NCI-H524 treated with DMSO at 0.1 percent for 48 hours (cell line): ENCODE data around the gene MYOD1.

ENCODE experiments used
- DNase-seq: peaks from one replicate; lab custom pipeline; 2025; lab: John Stamatoyannopoulos, UW

Gene MYOD1

DNA sequence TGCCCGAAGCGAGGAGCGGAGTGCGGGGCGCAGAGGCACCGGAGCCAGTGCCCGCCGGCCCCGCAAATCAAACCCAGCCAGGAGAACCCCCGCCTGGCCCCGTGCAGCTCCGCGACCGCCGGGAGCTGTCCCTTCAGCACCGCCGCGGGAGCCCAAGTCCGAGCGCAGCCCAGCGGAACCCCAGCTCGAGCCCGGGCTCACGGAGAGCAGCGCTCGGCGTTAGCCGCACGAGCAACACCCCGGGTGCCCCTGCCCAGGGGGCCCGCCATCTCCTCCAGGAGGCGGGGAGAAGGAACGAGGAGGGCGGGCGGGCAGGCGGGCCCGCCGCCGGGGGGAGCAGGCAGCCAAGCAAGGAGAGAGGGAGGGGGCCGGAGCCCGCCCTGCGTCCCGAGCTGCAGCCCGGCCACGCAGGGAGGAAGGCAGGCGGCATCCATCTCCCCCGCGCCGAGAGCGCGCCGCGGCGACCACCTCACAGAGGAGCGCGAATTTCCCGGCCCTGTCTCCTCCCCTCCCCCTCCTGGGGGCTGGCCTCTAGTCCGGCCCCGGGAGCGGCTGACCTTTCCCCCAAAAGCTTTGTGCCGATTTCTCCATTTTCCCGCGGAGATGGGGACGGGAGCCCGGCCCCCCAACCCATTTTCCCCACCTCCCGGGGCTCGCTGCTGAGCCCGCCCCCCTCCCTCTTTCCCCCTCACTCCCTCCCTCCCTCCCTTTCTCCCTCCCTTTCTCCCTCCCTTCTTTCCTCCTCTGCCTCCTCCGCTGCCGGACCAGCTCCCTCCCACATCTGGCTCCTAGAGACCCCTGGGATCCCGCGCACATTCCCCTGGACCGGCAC lies 15.8 kb downstream of the MYOD1 start:
- DNase-seq, result no peak

GRCh38 chr11:17735818-17736578 lies 16.6 kb downstream of the MYOD1 start:
- no peak for DNase-seq

- no peak for DNase-seq
Observed at GRCh38 chr11:17736579-17736893, 17.2 kb downstream of the MYOD1 start.

DNA sequence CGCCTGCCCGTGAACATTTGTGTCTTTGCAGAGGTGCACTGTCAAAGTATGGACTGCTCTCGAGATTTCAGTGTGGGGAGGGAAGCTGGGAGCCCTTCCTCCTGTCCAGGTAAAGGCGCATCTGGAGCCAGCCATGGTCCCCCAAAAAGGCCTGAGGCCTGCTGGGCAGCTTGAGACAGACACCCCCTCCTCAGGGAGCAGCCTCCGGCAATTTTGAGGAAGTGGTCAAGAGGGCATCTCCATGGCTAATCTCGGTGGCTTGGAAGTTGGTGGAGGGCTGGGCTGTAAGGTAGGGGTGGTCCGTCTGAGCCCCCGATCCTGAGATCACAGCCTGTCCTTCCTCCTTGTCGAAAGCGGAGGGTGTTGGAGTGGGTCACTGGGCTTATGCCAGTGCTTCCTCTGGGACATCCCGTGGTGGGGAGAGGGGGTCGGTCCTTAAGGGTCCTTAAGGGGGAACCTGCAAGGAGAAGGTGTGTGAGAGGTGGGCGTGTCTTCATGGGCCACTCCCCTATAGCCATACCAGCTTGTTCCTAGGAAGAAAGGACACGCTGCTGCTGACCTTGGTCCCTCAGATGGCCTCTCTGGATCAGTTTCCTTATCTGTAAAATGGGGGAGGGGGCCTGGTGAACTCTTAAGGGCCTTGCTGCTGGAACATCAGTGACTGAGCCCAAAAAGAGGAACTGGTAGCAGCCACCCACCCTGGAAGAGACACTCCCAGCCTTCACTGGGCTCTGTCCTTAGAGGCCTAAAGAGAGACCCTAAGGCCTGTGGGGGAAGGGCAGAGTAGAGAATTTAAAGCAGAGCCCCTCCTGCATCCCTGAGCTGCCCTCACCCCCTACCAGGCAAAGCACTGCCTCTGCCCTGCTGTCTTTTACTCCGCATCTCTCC lies 17.8 kb downstream of the MYOD1 start:
- DNase-seq, result no peak

- no peak for DNase-seq
Observed at GRCh38 chr11:17738151-17738973, 19.0 kb downstream of the MYOD1 start.

- DNase-seq, result no peak
Observed at GRCh38 chr11:17739945-17740338, 20.6 kb downstream of the MYOD1 start.

- no peak for DNase-seq
Observed at GRCh38 chr11:17740649-17741235, 21.4 kb downstream of the MYOD1 start.

GRCh38 chr11:17741487-17741886 lies 22.1 kb downstream of the MYOD1 start:
- no peak for DNase-seq

DNA sequence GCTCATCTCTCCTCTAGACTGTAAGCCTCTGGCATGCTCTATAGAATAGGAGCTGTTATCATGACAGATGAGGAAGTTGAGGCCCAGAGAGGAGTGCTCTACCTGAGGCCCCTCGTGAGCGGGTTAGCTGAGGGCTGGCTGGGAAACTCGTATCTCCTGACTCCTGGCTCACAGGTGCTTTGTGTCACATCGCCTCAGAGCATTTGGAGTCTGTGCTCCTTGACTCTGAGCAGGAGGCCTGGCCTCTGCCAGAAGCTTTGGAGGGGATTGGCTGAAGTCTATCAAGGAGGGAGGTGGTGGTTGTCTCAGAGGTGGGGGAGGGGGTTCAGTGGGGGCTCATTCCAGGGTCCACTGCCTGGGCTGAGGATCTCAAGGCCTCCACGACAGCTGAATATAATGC lies 22.6 kb downstream of the MYOD1 start:
- DNase-seq, result no peak

DNA sequence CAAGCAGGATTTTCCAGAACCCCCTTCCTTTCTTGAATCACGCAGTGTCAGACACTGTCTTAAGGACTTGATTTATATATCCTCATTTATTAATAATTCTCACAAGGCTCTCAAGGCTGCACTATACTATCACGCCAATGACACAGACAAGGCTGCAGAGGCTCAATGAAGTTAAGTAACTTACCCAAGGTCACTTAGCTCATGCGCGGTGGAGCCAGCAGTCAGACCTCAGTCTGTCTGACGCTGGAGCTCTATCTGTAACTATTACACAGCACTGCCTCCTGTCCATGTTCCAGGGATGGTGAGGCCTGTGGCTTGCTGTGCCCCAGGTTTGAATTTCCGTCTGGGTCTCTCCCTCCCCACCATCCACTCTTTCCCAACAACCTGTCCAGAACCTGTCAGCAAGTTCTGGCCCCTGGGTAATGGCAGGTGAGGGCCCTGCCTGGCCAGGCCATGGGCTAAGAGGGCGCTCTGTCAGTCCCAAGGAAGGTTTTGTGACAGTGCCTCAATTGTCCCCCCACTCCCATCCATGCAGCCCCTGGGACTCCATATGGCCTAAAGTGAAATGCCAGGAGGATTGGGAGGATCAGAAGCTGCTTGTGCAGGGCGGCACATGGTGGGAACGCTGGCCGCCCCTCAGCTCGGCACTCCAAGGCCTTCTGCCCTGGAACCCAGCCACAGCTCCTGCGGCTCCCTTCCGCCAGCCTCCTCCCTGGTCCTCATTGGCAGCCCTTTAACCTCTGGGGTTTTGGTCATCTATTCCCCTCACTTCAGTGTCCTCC lies 23.8 kb downstream of the MYOD1 start:
- no peak for DNase-seq

GRCh38 chr11:17743808-17744119 lies 24.4 kb downstream of the MYOD1 start:
- DNase-seq, result no peak

GRCh38 chr11:17744151-17744940 lies 25.0 kb downstream of the MYOD1 start:
- DNase-seq, result no peak

DNA sequence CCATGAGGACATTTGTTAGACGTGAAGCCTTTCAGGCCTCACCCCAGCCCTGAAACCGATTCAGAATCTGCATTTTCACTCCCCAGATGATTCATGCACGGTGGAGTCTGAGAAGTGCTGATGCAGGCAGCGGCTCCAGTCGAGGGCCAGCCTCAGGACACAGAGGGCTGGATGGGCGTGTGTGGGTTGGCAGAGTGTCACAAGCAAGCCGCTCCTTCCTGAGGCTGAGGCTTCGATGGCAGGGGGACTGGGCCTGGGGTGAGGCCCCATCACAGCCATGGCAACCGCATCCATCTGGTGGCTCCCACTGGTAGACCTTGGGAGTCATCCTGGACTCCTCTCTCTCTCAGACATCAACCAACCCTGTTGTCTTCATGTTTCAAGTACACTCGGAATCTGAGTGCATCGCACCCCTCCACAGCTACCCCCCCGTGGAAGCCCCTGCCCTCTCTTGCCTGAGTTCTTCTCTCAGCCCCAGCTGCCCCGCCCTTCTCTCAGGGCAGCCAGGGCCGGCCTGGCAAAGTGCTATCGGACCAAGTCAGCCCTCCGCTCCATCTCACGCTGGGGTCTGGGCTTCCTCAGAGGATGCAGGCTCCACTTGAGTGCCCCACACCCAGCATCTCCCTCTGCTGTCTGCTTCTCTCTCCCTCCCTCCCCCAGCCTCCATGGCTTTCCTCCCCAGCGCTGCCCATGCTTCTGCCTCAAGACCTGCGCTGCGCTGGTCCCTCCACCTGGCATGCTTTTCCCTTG lies 25.8 kb downstream of the MYOD1 start:
- no peak for DNase-seq

- no peak for DNase-seq
Observed at GRCh38 chr11:17746096-17746495, 26.7 kb downstream of the MYOD1 start.

DNA sequence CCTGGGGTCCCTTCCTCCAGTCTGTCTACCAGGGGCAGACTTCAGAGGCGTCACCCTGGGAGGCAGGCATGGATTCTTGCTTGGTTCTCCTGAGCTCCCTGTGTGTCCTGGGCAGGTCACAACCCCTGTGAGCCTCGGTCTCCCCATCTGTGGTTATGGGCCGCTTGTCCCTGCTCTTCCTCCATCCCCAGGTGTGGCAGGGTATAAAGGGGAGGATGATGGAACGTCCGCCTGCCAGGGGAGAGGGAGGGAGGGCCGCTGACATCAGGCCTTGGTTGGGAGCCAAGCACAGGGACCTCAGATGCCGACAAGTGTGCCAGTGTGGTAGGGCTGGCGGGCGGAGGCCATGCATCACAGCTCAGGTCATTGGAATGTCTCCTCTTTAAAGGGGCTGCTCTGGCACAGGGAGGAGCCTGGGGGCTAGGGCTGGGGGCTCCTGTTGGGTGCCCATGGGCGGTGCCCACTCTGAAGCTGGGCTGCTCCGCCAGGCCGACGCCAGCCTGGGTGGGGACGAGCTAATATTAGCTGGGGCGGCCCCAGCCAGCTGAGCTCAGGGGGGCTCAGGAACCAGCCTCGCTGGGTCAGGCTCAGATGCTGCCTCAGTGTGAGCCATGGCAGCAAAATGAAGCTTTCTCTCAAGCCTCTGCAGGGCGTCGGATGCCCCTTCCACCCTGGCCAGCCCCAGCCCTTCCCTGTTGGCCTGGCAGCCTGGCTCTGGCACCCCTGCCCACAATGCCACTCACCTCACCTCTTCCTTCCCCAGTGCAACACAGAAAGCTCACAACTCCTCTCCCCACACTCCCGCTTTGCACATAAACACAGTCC lies 28.0 kb downstream of the MYOD1 start:
- DNase-seq, result no peak

- DNase-seq, result no peak
Observed at GRCh38 chr11:17748044-17748443, 28.7 kb downstream of the MYOD1 start.

- no peak for DNase-seq
Observed at GRCh38 chr11:17748761-17749721, 29.7 kb downstream of the MYOD1 start.
